AG10803 (cell line): ENCODE results near the gene MALRD1.

Experiments used
- DNase-seq: peaks from one replicate; pipeline ENCODE4 v3.0.0; 2010; ENCODE audit warnings: low read depth
- H3K4me3 ChIP-seq: 2 replicates; pipeline ENCODE4 v1.5.1; 2011; ENCODE audit warnings: mild to moderate bottlenecking, low read length, control low read depth
- CTCF ChIP-seq: conservative IDR thresholded peaks from 2 replicates; pipeline ENCODE4 v1.5.1; 2011; ENCODE audit warnings: mild to moderate bottlenecking, low read length, control low read depth, inconsistent platforms

The MALRD1 gene

GRCh38 chr10:19097151-19097550, 48.5 kb downstream of the MALRD1 start:
- DNase-seq = no peak
- TF ChIP-seq CTCF = no peak
- H3K4me3 ChIP-seq = no peak overlapping the region

GRCh38 chr10:19098803-19099202, 50.2 kb downstream of the MALRD1 start:
- no peak for TF ChIP-seq CTCF
- no peak overlapping the region for H3K4me3 ChIP-seq
- DNase-seq = no peak

GRCh38 chr10:19107406-19107805, 58.8 kb downstream of the MALRD1 start:
- TF ChIP-seq CTCF = no peak
- no peak for DNase-seq

GRCh38 chr10:19111501-19112267, 63.1 kb downstream of the MALRD1 start:
- DNase-seq = no peak
- no peak overlapping the region for H3K4me3 ChIP-seq
- TF ChIP-seq CTCF = no peak

More at GRCh38 chr10:19107406-19107805, 58.8 kb downstream of the MALRD1 start:
- no peak overlapping the region for H3K4me3 ChIP-seq

GRCh38 chr10:19117438-19117837, 68.8 kb downstream of the MALRD1 start:
- TF ChIP-seq CTCF = no peak
- no peak for DNase-seq
- H3K4me3 ChIP-seq = no peak overlapping the region

- no peak for DNase-seq
- no peak for TF ChIP-seq CTCF
- no peak overlapping the region for H3K4me3 ChIP-seq
These were observed 70.6 kb downstream of the MALRD1 start for GRCh38 chr10:19119191-19119590.

GRCh38 chr10:19120381-19120908, 71.8 kb downstream of the MALRD1 start:
- no peak overlapping the region for H3K4me3 ChIP-seq
- DNase-seq = no peak
- TF ChIP-seq CTCF = no peak
